Astrocyte (in vitro differentiated cells and primary cell): ENCODE results near the gene ATP10B. TPM values are rescaled to one million over a fixed set of nuclear protein-coding genes. Genes with fewer than 3 reads are reported as not detected.

ENCODE experiments used
- DNase-seq: peaks from one replicate; pipeline ENCODE4 v3.0.0-alpha.2; 2010; ENCODE audit warnings: low read depth
- FAIRE-seq: peaks from 2 replicates; lab custom pipeline; 2011; peaks lifted over from hg19 to GRCh38; lab: Jason Lieb, UNC
- H2AFZ ChIP-seq: 2 replicates; pipeline ENCODE4 v1.6.0; 2012; ENCODE audit warnings: low read depth, low read length, inconsistent platforms
- H3K27ac ChIP-seq: 2 replicates; pipeline ENCODE4 v1.5.1; 2011; ENCODE audit warnings: low read depth, low read length, inconsistent platforms
- H3K27me3 ChIP-seq: 2 replicates; pipeline ENCODE4 v1.6.0; 2011; ENCODE audit warnings: low read length, inconsistent platforms; ENCODE audit not compliant: insufficient read depth
- H3K36me3 ChIP-seq: 2 replicates; pipeline ENCODE4 v1.5.1; 2011; ENCODE audit warnings: low read length, inconsistent platforms; ENCODE audit not compliant: insufficient read depth
- H3K4me1 ChIP-seq: 2 replicates; pipeline ENCODE4 v1.5.1; 2011; ENCODE audit warnings: low read length, inconsistent platforms; ENCODE audit not compliant: insufficient read depth
- H3K4me2 ChIP-seq: 2 replicates; pipeline ENCODE4 v1.6.0; 2012; ENCODE audit warnings: low read length, inconsistent platforms
- H3K4me3 ChIP-seq: 2 replicates; pipeline ENCODE4 v1.5.1; 2011; ENCODE audit warnings: low read depth, mild to moderate bottlenecking, low read length, inconsistent platforms; ENCODE audit not compliant: insufficient read depth
- H3K79me2 ChIP-seq: 2 replicates; pipeline ENCODE4 v1.6.0; 2012; ENCODE audit warnings: mild to moderate bottlenecking, low read length, inconsistent platforms; ENCODE audit not compliant: insufficient read depth
- H3K9ac ChIP-seq: 2 replicates; pipeline ENCODE4 v1.6.0; 2012; ENCODE audit warnings: mild to moderate bottlenecking, low read length, inconsistent platforms
- H3K9me3 ChIP-seq: 2 replicates; pipeline ENCODE4 v1.5.1; 2012; ENCODE audit warnings: low read depth, mild to moderate bottlenecking, low read length, inconsistent platforms; ENCODE audit not compliant: insufficient read depth
- H4K20me1 ChIP-seq: 2 replicates; pipeline ENCODE4 v1.6.0; 2012; ENCODE audit warnings: low read length, inconsistent platforms; ENCODE audit not compliant: insufficient read depth
- H3K27ac Mint-ChIP-seq: one replicate; pipeline ENCODE4 v1.8.0; 2021; ENCODE audit warnings: mild to moderate bottlenecking, mixed read lengths; ENCODE audit not compliant: unreplicated experiment
- H3K27me3 Mint-ChIP-seq: one replicate; pipeline ENCODE4 v1.8.0; 2021; ENCODE audit warnings: low read depth, mixed read lengths; ENCODE audit not compliant: unreplicated experiment
- H3K36me3 Mint-ChIP-seq: one replicate; pipeline ENCODE4 v1.8.0; 2021; ENCODE audit warnings: low read depth, mixed read lengths; ENCODE audit not compliant: unreplicated experiment
- H3K4me1 Mint-ChIP-seq: one replicate; pipeline ENCODE4 v1.8.0; 2021; ENCODE audit warnings: low read depth, mixed read lengths; ENCODE audit not compliant: unreplicated experiment
- H3K4me3 Mint-ChIP-seq: one replicate; pipeline ENCODE4 v1.8.0; 2021; ENCODE audit warnings: mild to moderate bottlenecking, moderate library complexity, mixed read lengths; ENCODE audit not compliant: unreplicated experiment
- H3K9me3 Mint-ChIP-seq: one replicate; pipeline ENCODE4 v1.8.0; 2021; ENCODE audit warnings: mild to moderate bottlenecking, mixed read lengths; ENCODE audit not compliant: unreplicated experiment
- CTCF ChIP-seq: IDR thresholded peaks from 2 replicates; pipeline ENCODE4 v1.5.1; 2011; ENCODE audit warnings: low read depth, mild to moderate bottlenecking, inconsistent platforms, low read length, moderate library complexity; ENCODE audit not compliant: insufficient read depth
- EZH2 ChIP-seq: IDR thresholded peaks from 2 replicates; pipeline ENCODE4 v1.6.1; 2012; ENCODE audit warnings: mild to moderate bottlenecking, low read length, inconsistent platforms; ENCODE audit not compliant: insufficient read depth
- total RNA-seq: library from RNA; stranded (reverse); gene quantifications from 2 replicates; pipeline ENCODE4 v1.2.1, GENCODE V29; 2021

The ATP10B gene
- total RNA-seq, 1 donor from 2014 or later: not detected

- Histone ChIP-seq H3K4me1 (no peaks in the 10 kb centered on the region), H3K4me3 (no peak overlapping the region), H3K27ac (no peak overlapping the region), H3K36me3 (no peaks in the 10 kb centered on the region), H2AFZ (no peak overlapping the region), H3K9ac (no peak overlapping the region), H3K27me3 (no peaks in the 10 kb centered on the region), H4K20me1 (no peaks in the 10 kb centered on the region), H3K79me2 (no peaks in the 10 kb centered on the region), H3K4me2 (no peak overlapping the region), H3K9me3 (no peaks in the 10 kb centered on the region)
- no peak for FAIRE-seq
- Mint-ChIP-seq H3K9me3 (peaks cover 4% of the 10 kb centered on the region), H3K27ac (peak overlapping the region; percentile 79), H3K36me3 (no peaks in the 10 kb centered on the region), H3K27me3 (no peaks in the 10 kb centered on the region), H3K4me1 (peaks cover 6% of the 10 kb centered on the region), H3K4me3 (no peak overlapping the region)
- TF ChIP-seq EZH2 (no peak), CTCF (no peak)
- no peak for DNase-seq
Measured at GRCh38 chr5:160760008-160760407, 92.0 kb downstream of the ATP10B start.

- Mint-ChIP-seq H3K4me3 (no peak overlapping the region), H3K27me3 (no peaks in the 10 kb centered on the region), H3K36me3 (no peaks in the 10 kb centered on the region), H3K4me1 (peaks cover 6% of the 10 kb centered on the region), H3K27ac (no peak overlapping the region), H3K9me3 (peaks cover 4% of the 10 kb centered on the region)
- H3K4me2 ChIP-seq: no peak overlapping the region
- H4K20me1 ChIP-seq: no peaks in the 10 kb centered on the region
- H3K36me3 ChIP-seq: no peaks in the 10 kb centered on the region
- no peak for DNase-seq
- no peaks in the 10 kb centered on the region for H3K79me2 ChIP-seq
- TF ChIP-seq CTCF (no peak), EZH2 (no peak)
- no peak overlapping the region for H3K27ac ChIP-seq
- no peak overlapping the region for H2AFZ ChIP-seq
- FAIRE-seq: no peak
- H3K9ac ChIP-seq: no peak overlapping the region
- H3K4me1 ChIP-seq: no peaks in the 10 kb centered on the region
- H3K9me3 ChIP-seq: no peaks in the 10 kb centered on the region
- no peaks in the 10 kb centered on the region for H3K27me3 ChIP-seq
- H3K4me3 ChIP-seq: no peak overlapping the region
Measured at GRCh38 chr5:160757194-160757593, 94.8 kb downstream of the ATP10B start.

- Histone ChIP-seq H3K4me3 (no peak overlapping the region), H3K4me2 (no peak overlapping the region), H3K27me3 (no peaks in the 10 kb centered on the region), H3K36me3 (no peaks in the 10 kb centered on the region), H3K27ac (no peak overlapping the region), H3K4me1 (no peaks in the 10 kb centered on the region), H4K20me1 (no peaks in the 10 kb centered on the region), H3K9ac (no peak overlapping the region), H3K9me3 (no peaks in the 10 kb centered on the region), H2AFZ (no peak overlapping the region), H3K79me2 (no peaks in the 10 kb centered on the region)
- no peak for DNase-seq
- Mint-ChIP-seq H3K27ac (no peak overlapping the region), H3K27me3 (no peaks in the 10 kb centered on the region), H3K4me3 (no peak overlapping the region), H3K4me1 (peaks cover 5% of the 10 kb centered on the region), H3K9me3 (no peaks in the 10 kb centered on the region), H3K36me3 (no peaks in the 10 kb centered on the region)
- no peak for FAIRE-seq
- TF ChIP-seq EZH2: no peak
- no peak for TF ChIP-seq CTCF
Measured at GRCh38 chr5:160750938-160751657, 100.9 kb downstream of the ATP10B start.
